ENCODE results near the gene ADAMTSL2.

Gene ADAMTSL2

DNA sequence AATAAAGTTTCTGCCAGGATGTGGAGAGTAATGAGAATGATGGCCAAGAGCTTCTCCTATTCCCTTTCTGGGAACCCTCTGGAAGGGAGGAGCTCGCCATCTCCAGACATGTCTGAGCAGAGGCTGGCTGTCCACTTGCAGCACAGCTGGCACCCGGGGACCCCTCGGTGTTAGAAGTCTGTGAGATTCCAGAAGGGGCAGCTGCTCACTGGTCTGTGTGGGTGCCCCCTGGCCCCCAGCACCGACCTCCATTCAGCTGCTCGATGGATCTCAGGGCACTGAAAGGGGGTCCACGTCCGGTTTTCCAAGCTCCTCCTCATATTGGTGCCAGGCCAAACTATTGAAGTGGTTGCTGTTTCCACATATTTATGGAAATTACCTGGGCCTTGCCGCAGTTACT is 78.3 kb downstream of the ADAMTSL2 start:
- no peak for DNase-seq (ENCODE audit: low read depth in 1 of 2, low spot score in 1 of 2)
- TF ChIP-seq, protein P1, sequence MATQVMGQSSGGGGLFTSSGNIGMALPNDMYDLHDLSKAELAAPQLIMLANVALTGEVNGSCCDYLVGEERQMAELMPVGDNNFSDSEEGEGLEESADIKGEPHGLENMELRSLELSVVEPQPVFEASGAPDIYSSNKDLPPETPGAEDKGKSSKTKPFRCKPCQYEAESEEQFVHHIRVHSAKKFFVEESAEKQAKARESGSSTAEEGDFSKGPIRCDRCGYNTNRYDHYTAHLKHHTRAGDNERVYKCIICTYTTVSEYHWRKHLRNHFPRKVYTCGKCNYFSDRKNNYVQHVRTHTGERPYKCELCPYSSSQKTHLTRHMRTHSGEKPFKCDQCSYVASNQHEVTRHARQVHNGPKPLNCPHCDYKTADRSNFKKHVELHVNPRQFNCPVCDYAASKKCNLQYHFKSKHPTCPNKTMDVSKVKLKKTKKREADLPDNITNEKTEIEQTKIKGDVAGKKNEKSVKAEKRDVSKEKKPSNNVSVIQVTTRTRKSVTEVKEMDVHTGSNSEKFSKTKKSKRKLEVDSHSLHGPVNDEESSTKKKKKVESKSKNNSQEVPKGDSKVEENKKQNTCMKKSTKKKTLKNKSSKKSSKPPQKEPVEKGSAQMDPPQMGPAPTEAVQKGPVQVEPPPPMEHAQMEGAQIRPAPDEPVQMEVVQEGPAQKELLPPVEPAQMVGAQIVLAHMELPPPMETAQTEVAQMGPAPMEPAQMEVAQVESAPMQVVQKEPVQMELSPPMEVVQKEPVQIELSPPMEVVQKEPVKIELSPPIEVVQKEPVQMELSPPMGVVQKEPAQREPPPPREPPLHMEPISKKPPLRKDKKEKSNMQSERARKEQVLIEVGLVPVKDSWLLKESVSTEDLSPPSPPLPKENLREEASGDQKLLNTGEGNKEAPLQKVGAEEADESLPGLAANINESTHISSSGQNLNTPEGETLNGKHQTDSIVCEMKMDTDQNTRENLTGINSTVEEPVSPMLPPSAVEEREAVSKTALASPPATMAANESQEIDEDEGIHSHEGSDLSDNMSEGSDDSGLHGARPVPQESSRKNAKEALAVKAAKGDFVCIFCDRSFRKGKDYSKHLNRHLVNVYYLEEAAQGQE (IDR thresholded peaks at IDR 0.05; ENCODE audit: insufficient replicate concordance, low read depth), result no peak
- TF ChIP-seq, protein P2, sequence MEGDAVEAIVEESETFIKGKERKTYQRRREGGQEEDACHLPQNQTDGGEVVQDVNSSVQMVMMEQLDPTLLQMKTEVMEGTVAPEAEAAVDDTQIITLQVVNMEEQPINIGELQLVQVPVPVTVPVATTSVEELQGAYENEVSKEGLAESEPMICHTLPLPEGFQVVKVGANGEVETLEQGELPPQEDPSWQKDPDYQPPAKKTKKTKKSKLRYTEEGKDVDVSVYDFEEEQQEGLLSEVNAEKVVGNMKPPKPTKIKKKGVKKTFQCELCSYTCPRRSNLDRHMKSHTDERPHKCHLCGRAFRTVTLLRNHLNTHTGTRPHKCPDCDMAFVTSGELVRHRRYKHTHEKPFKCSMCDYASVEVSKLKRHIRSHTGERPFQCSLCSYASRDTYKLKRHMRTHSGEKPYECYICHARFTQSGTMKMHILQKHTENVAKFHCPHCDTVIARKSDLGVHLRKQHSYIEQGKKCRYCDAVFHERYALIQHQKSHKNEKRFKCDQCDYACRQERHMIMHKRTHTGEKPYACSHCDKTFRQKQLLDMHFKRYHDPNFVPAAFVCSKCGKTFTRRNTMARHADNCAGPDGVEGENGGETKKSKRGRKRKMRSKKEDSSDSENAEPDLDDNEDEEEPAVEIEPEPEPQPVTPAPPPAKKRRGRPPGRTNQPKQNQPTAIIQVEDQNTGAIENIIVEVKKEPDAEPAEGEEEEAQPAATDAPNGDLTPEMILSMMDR (IDR thresholded peaks at IDR 0.05; ENCODE audit: insufficient read depth, low read length), result no peak
- no peak for TF ChIP-seq SPI1 (IDR thresholded peaks at IDR 0.05; ENCODE audit: borderline replicate concordance, low read depth)
- no peak for TF ChIP-seq GABPA (IDR thresholded peaks at IDR 0.05; ENCODE audit: low read depth)
- no peak for TF ChIP-seq POLR2AphosphoS5 (IDR thresholded peaks at IDR 0.05; ENCODE audit: low read depth)
- H3K27me3 ChIP-seq (ENCODE audit: insufficient read depth, poor library complexity, severe bottlenecking), result peaks cover 2% of the 10 kb centered on the region
- no peak overlapping the region for H3K4me3 ChIP-seq (replicated peaks; ENCODE audit: insufficient read depth, low read length)
- no peak overlapping the region for H3K27ac ChIP-seq (replicated peaks)

DNA sequence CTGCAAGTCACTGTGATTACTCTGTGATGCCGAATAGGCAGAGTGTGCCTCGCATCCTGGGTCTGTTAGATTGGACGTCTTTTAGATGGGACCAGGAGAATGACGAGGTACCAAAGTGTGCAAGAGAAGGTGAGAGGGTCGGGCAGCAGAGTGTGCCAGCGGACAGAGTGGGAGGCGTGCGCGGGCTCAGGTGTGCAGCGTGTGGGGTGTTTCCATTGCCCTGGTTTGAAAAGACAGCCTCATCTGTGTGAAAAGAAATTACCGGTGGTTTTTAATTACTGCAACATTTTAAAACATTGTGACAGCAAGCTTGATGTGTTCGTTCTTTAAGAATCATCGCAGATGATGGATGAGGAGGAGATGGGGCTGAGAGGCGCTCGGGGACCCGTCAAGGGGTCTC is 78.9 kb downstream of the ADAMTSL2 start:
- no peak for DNase-seq (ENCODE audit: low read depth in 1 of 2, low spot score in 1 of 2)
- TF ChIP-seq, protein P2 (IDR thresholded peaks at IDR 0.05; ENCODE audit: insufficient read depth, low read length), result no peak
- TF ChIP-seq SPI1 (IDR thresholded peaks at IDR 0.05; ENCODE audit: borderline replicate concordance, low read depth) (no peak), POLR2AphosphoS5 (IDR thresholded peaks at IDR 0.05; ENCODE audit: low read depth) (no peak), GABPA (IDR thresholded peaks at IDR 0.05; ENCODE audit: low read depth) (no peak)
- TF ChIP-seq, protein P1 (IDR thresholded peaks at IDR 0.05; ENCODE audit: insufficient replicate concordance, low read depth), result no peak
- H3K4me3 ChIP-seq (replicated peaks; ENCODE audit: insufficient read depth, low read length), result no peak overlapping the region
- peaks cover 2% of the 10 kb centered on the region for H3K27me3 ChIP-seq (ENCODE audit: insufficient read depth, poor library complexity, severe bottlenecking)
- H3K27ac ChIP-seq (replicated peaks), result no peak overlapping the region

DNA sequence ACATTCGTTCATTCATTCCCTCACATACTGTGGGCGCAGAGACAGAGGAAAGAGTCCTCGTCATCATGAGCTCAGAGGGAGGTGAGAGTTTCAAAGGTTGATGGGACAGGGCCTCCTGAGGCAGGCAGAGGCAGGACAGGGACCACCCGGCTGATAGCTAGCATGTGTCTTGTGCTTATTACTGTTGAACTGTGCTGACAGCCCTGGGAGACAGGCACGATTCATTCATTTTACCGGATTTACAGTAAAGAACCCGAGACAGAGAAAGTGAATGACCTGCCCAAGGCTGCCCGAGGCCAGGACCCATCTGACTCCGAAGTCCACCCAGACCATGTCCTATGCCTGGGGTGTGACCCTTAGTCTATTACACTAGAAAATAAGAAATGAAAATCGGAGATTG is 79.6 kb downstream of the ADAMTSL2 start:
- Histone ChIP-seq H3K27me3 (ENCODE audit: insufficient read depth, poor library complexity, severe bottlenecking) (peaks cover 2% of the 10 kb centered on the region), H3K27ac (replicated peaks) (no peak overlapping the region), H3K4me3 (replicated peaks; ENCODE audit: insufficient read depth, low read length) (no peak overlapping the region)
- DNase-seq (ENCODE audit: low read depth in 1 of 2, low spot score in 1 of 2), result no peak
- TF ChIP-seq, protein P2 (IDR thresholded peaks at IDR 0.05; ENCODE audit: insufficient read depth, low read length), result no peak
- TF ChIP-seq POLR2AphosphoS5 (IDR thresholded peaks at IDR 0.05; ENCODE audit: low read depth), result no peak
- no peak for TF ChIP-seq SPI1 (IDR thresholded peaks at IDR 0.05; ENCODE audit: borderline replicate concordance, low read depth)
- TF ChIP-seq GABPA (IDR thresholded peaks at IDR 0.05; ENCODE audit: low read depth), result no peak
- TF ChIP-seq, protein P1 (IDR thresholded peaks at IDR 0.05; ENCODE audit: insufficient replicate concordance, low read depth), result no peak

All from HL-60 (cell line).